SU-DHL-6 (cell line): Measurements from ENCODE around the gene ECHDC1.

Experiments
- EZH2phosphoT487 ChIP-seq: fragments of 200-600 bp; sonication (generic), shearing (Covaris generic); conservative IDR thresholded peaks from 2 replicates; pipeline ENCODE4 v1.6.1; 2018; ENCODE audit warnings: mild to moderate bottlenecking, antibody characterized with exemption, low read length, moderate library complexity, mixed read lengths
- TF ChIP-seq, protein P1 (sequence below): fragments of 200-600 bp; sonication (generic); IDR thresholded peaks from one replicate; pipeline ENCODE4 v1.5.1; 2017; ENCODE audit warnings: antibody characterized with exemption, mild to moderate bottlenecking, low read length, moderate library complexity; ENCODE audit not compliant: insufficient read depth, poor library complexity, severe bottlenecking

DNA sequence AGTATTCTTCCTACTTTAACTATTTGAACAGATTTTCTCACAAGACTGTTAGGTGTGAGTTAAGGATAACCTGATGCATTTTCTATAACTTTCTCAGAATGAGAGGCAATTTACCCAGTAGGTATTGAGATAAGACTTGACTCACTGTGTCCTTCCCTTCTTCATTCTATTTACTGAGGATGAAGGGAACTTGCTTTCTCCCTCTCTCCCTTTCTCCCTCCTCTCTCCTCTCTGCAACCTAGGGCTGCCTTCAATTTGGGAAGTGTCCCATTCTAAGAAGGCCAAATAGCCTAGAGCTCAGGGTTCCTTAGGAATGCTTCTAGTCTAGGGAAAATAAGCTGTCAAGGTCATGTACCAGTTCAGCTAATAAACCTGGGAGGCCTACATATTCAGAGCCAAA lies 3.2 kb downstream of the ECHDC1 start:
- TF ChIP-seq, protein P1, sequence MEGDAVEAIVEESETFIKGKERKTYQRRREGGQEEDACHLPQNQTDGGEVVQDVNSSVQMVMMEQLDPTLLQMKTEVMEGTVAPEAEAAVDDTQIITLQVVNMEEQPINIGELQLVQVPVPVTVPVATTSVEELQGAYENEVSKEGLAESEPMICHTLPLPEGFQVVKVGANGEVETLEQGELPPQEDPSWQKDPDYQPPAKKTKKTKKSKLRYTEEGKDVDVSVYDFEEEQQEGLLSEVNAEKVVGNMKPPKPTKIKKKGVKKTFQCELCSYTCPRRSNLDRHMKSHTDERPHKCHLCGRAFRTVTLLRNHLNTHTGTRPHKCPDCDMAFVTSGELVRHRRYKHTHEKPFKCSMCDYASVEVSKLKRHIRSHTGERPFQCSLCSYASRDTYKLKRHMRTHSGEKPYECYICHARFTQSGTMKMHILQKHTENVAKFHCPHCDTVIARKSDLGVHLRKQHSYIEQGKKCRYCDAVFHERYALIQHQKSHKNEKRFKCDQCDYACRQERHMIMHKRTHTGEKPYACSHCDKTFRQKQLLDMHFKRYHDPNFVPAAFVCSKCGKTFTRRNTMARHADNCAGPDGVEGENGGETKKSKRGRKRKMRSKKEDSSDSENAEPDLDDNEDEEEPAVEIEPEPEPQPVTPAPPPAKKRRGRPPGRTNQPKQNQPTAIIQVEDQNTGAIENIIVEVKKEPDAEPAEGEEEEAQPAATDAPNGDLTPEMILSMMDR: no peak
- no peak for TF ChIP-seq EZH2phosphoT487
